K562 (cell line): ENCODE results near the gene PMPCA. TPM values are rescaled to one million over a fixed set of nuclear protein-coding genes. Genes with fewer than 3 reads are reported as not detected.
A peak's percentile ranks its signal among the peaks of the same experiment; 100 is the strongest.

ENCODE experiments used
- ATAC-seq: fragments of 200-7000 bp; cut with Tn5 transposase; 3 replicates; pipeline ENCODE4 v1.9.1; 2020; ENCODE audit warnings: moderate library complexity
- BruUV-seq: library from RNA; stranded (reverse); fragments of 400-500 nt; replicated peaks from 2 replicates; lab custom pipeline; 2021; lab: Mats Ljungman, UMichigan
- CTCF ChIA-PET: fragments of 300-600 bp; formaldehyde crosslinking; extraction: SDS; loops from one replicate; lab custom pipeline; 2021; ENCODE audit warnings: low intra/inter-chr PET ratio; lab: Yijun Ruan, JAX
- POLR2A ChIA-PET: fragments of 300-600, 350-650 bp; sonication (Branson Sonifier 250); formaldehyde crosslinking; extraction: SDS; loops from one replicate; lab custom pipeline; 2021; ENCODE audit warnings: antibody characterized with exemption, inconsistent platforms; lab: Yijun Ruan, JAX
- DNase-seq, 4 experiments: peaks; one replicate each; pipeline versions ENCODE4 v3.0.0 to v3.0.0-alpha.2; 2011 to 2018; ENCODE audit warnings: low spot score in 3 of 4, mixed read lengths in 3 of 4; ENCODE audit errors: extremely low read depth in 1 of 4
- FAIRE-seq: peaks from 2 replicates; lab custom pipeline; 2011; peaks lifted over from hg19 to GRCh38; lab: Jason Lieb, UNC
- H2AFZ ChIP-seq: 2 replicates; pipeline ENCODE4 v1.6.0; 2011; ENCODE audit warnings: low read depth, low read length, control low read depth, inconsistent platforms
- H3K27ac ChIP-seq: fragments of 200-600 bp; 3 replicates; pipeline ENCODE4 v1.8.0; 2011; ENCODE audit warnings: low read depth, mild to moderate bottlenecking, control low read depth, inconsistent platforms, low read length, moderate library complexity, mixed read lengths; ENCODE audit errors: extremely low read depth
- H3K27me3 ChIP-seq, 2 experiments: fragments of 300-600 bp in 1 of 2; 2 replicates in 1 of 2; 3 replicates in 1 of 2; pipeline versions ENCODE4 v1.6.0 to v1.8.0; 2011; ENCODE audit warnings: inconsistent platforms in 2 of 2, low read length in 2 of 2, mild to moderate bottlenecking in 1 of 2, mixed read lengths in 1 of 2, moderate library complexity in 1 of 2; ENCODE audit not compliant: control insufficient read depth in 2 of 2, insufficient read depth in 2 of 2
- H3K36me3 ChIP-seq: fragments of 300-600 bp; 3 replicates; pipeline ENCODE4 v1.8.0; 2011; ENCODE audit warnings: mild to moderate bottlenecking, low read length, inconsistent platforms; ENCODE audit not compliant: control insufficient read depth, insufficient read depth
- H3K4me1 ChIP-seq, 2 experiments: fragments of 200-600 bp in 1 of 2; replicated peaks in 1 of 2; 2 replicates in 1 of 2; 3 replicates in 1 of 2; pipeline versions ENCODE4 v1.5.1 to v1.8.0; 2011; ENCODE audit warnings: inconsistent platforms in 2 of 2, low read length in 2 of 2, mild to moderate bottlenecking in 1 of 2, mixed read lengths in 1 of 2, moderate library complexity in 1 of 2; ENCODE audit not compliant: control insufficient read depth in 2 of 2, insufficient read depth in 2 of 2
- H3K4me2 ChIP-seq: 2 replicates; pipeline ENCODE4 v1.6.1; 2011; ENCODE audit warnings: low read length, control low read depth, inconsistent platforms, mixed read lengths; ENCODE audit not compliant: insufficient read depth
- H3K4me3 ChIP-seq: fragments of 200-600 bp; sonication (generic), shearing (Covaris generic); 2 replicates; pipeline ENCODE4 v1.5.1; 2016; ENCODE audit warnings: control low read depth, inconsistent platforms
- H3K79me2 ChIP-seq: fragments of 200-600 bp; 3 replicates; pipeline ENCODE4 v1.8.0; 2011; ENCODE audit warnings: low read length, inconsistent platforms; ENCODE audit not compliant: control insufficient read depth, insufficient read depth
- H3K9ac ChIP-seq, 2 experiments: 2 replicates each; pipeline versions ENCODE4 v1.6.0 to v1.6.1; 2011; ENCODE audit warnings: low read depth in 2 of 2, low read length in 2 of 2, control low read depth in 1 of 2, inconsistent platforms in 1 of 2, mild to moderate bottlenecking in 1 of 2, mixed read lengths in 1 of 2; ENCODE audit not compliant: insufficient read depth in 1 of 2
- H3K9me1 ChIP-seq: one replicate; pipeline ENCODE4 v1.6.0; 2011; ENCODE audit warnings: inconsistent platforms, mild to moderate bottlenecking, low read length, moderate library complexity; ENCODE audit not compliant: control insufficient read depth, insufficient read depth
- H3K9me3 ChIP-seq: replicated peaks from 2 replicates; pipeline ENCODE4 v1.5.1; 2011; ENCODE audit warnings: low read depth, low read length, inconsistent platforms; ENCODE audit not compliant: control insufficient read depth, insufficient read depth
- H4K20me1 ChIP-seq: replicated peaks from 2 replicates; pipeline ENCODE4 v1.6.1; 2011; ENCODE audit warnings: low read length, inconsistent platforms, mixed read lengths; ENCODE audit not compliant: control insufficient read depth, insufficient read depth
- HLTF ChIP-seq: fragments of 450-650 bp; IDR thresholded peaks from 2 replicates; pipeline ENCODE4 v1.6.1; 2016
- MCM3 ChIP-seq: fragments of 450-650 bp; IDR thresholded peaks from 2 replicates; pipeline ENCODE4 v1.6.1; 2016
- MXI1 ChIP-seq: IDR thresholded peaks from 2 replicates; pipeline ENCODE4 v1.6.1; 2011; ENCODE audit warnings: low read depth, mild to moderate bottlenecking, improper control_type of control experiment, low read length
- NFATC3 ChIP-seq: fragments of 450-650 bp; IDR thresholded peaks from 2 replicates; pipeline ENCODE4 v1.6.1; 2017; ENCODE audit warnings: mild to moderate bottlenecking
- POU5F1 ChIP-seq: fragments of 150-350 bp; IDR thresholded peaks from 2 replicates; pipeline ENCODE4 v1.6.1; 2014; ENCODE audit warnings: borderline replicate concordance, low read length, low read depth, mild to moderate bottlenecking; ENCODE audit not compliant: partially characterized antibody
- SMARCE1 ChIP-seq: fragments of 450-650 bp; IDR thresholded peaks from 2 replicates; pipeline ENCODE4 v1.7.1; 2016; ENCODE audit warnings: mild to moderate bottlenecking
- TAF9B ChIP-seq: fragments of 450-650 bp; IDR thresholded peaks from 2 replicates; pipeline ENCODE4 v1.6.1; 2018; ENCODE audit warnings: mild to moderate bottlenecking; ENCODE audit not compliant: partially characterized antibody
- USF2 ChIP-seq: sonication (generic); formaldehyde crosslinking; IDR thresholded peaks from 2 replicates; pipeline ENCODE4 v1.5.0; 2020; ENCODE audit warnings: missing genetic modification reagents
- WGBS: fragments of 100-300 bp; shearing (Covaris generic); methylation state at CpG from one replicate; pipeline ENCODE4 v1.1.6; 2016; ENCODE audit warnings: low coverage, mixed read lengths; ENCODE audit not compliant: insufficient coverage; ENCODE audit errors: missing lambda C conversion rate; 5-methylcytosine and 5-hydroxymethylcytosine counted together
- in situ Hi-C: fragments of 300-500 bp; cut with MboI; formaldehyde crosslinking; loops from 4 replicates; pipeline ENCODE4 v1.15.0; 2018; ENCODE audit warnings: inconsistent platforms, mixed read lengths
- intact Hi-C: fragments of 100-400 bp; cut with micrococcal nuclease; formaldehyde crosslinking; loops from 2 replicates; pipeline ENCODE4 v1.14.2; 2022
- polyA plus RNA-seq, 8 experiments: library from polyadenylated mRNA; depleted of rRNA in 4 of 8; stranded (reverse) in 5 of 8; unstranded in 3 of 8; fragments of >200 nt; fragmentation: Nextera tagmentation in 2 of 8; fragmentation: Illumina TruSeq in 1 of 8; extraction: Ambion mirVana in 2 of 8; extraction: Trizol in 1 of 8; gene quantifications; 2 replicates each; pipeline versions ENCODE4 v1.2.1 to v1.2.3, GENCODE V29; 2011 to 2014; ENCODE audit warnings: inconsistent platforms in 1 of 8, missing spikeins in 1 of 8
- total RNA-seq, 7 experiments: library from RNA; depleted of rRNA in 6 of 7; stranded (reverse); fragments of >200 nt in 6 of 7; fragmentation: Illumina TruSeq in 2 of 7; extraction: Trizol in 2 of 7; gene quantifications; 2 replicates each; pipeline versions ENCODE4 v1.2.1 to v1.2.3, GENCODE V29; 2011 to 2021; ENCODE audit warnings: low replicate concordance in 1 of 7

The PMPCA gene
- total and polyA plus RNA-seq, 9 of the 15 experiments (the other 6 are each of a cell fraction or from before 2014, with no cell fraction given) = 23.9 to 143 (median 86.6) TPM

GRCh38 chr9:136375096-136375495 is 35.4 kb upstream of the PMPCA start:
- 91% methylated on average over 9 of the region's 12 CpGs for WGBS
- Histone ChIP-seq H3K36me3 (peaks cover 80% of the 10 kb centered on the region; the same call in 2 of the 3 replicates), H3K4me3 (no peak overlapping the region), H2AFZ (no peak overlapping the region), H3K9me3 (no peaks in the 10 kb centered on the region), H3K27ac (no peak overlapping the region), H3K4me1 (peaks cover 9 to 80% of the 10 kb centered on the region in 2 experiments; a peak in 4 of 5 replicates), H3K4me2 (no peak overlapping the region), H3K27me3 (no peaks in the 10 kb centered on the region), H3K9me1 (no peaks in the 10 kb centered on the region), H3K9ac (0 out of 4 replicates have a peak overlapping the region, but pooled peaks of 1 of the 2 experiments have one; percentile 23), H4K20me1 (no peaks in the 10 kb centered on the region), H3K79me2 (peaks cover 24% of the 10 kb centered on the region)
- in situ Hi-C loops = no loop called here
- TF ChIP-seq MCM3 = no peak
- no peak for TF ChIP-seq MXI1
- no peak for TF ChIP-seq TAF9B
- no peak for TF ChIP-seq NFATC3
- TF ChIP-seq HLTF = no peak
- no peak for TF ChIP-seq POU5F1
- no peak for TF ChIP-seq USF2
- TF ChIP-seq SMARCE1 = no peak
- no TSS peak for BruUV-seq
- no peak for FAIRE-seq
- intact Hi-C loops = no loop called here
- no peak for ATAC-seq
- ChIA-PET CTCF (no interaction called here), POLR2A (interaction anchor here (0.6 to 1.0 kb wide), 2 partner anchors 7 to 94 kb away, joined by 3 to 5 read pairs; no protein-coding TSS in a partner anchor)
- no peak for DNase-seq
